CD4-positive, alpha-beta T cell treated with Interleukin-10 for 1 hour (primary cell): Measurements from ENCODE around the gene MLXIP.

Experiments
- DNase-seq: peaks from one replicate; pipeline ENCODE4 v3.0.0-alpha.2; 2020

Gene MLXIP

GRCh38 chr12:122192441-122192840 is 113.9 kb downstream of the MLXIP start:
- DNase-seq, result no peak

DNA sequence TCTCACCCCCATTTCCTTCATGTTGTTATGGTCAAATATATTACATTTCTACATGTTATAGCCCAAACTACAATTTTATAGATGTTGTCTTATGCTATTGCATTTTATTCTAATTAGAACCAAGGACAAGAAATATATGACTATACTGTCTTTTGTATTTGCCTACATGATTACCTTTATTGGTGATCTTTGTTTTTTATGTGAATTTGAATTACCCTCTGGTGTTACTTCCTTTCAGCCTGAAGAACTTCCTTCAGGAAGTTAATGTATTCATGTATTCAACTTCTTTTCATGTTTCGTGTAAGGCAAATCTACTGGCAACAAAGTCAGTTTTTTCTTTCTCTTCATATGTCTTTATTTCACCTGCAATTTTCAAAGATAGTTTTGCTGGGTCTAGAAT is 116.2 kb downstream of the MLXIP start:
- DNase-seq, result no peak

DNA sequence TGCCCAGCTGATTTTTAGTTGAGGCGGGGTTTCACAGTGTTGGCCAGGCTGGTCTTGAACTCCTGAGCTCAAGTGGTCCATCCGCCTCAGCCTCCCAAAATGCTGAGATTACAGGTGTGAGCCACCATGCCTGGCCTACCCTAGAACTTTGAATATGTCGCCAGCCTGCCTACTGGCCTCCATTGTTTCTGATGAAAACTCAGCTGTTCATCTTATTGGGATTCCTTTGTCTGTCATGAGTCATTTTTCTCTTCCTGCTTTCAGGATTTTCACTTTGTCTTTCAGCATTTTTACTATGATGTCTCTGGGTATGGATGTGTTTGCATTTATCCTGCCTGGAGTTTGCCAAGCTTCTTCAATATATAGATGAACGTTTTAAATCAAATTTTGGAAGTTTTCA is 116.8 kb downstream of the MLXIP start:
- no peak for DNase-seq
